ENCODE data around the gene PTN.
"Not testable (repeated sequence)": the region's sequence is repeated elsewhere in the genome, so short reads cannot be mapped to it uniquely, and the experiment has no call there.

Gene PTN

DNA sequence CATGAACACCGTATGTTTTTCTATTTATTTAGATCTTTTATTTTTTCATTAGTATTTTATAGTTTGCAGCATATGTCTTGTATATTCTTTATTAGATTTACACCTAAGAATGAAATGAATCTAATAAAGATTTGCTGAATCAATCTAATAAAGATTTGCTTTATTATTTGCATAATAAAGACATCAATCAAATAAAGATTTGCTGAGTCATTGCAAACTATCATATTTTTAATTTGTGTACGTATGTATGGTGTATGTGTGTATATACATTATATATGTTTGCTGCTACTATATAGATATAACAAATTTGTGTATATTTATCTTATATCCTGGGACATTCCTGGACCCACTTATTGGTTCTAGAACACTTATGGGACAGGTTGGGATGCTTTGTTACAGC is 147.5 kb downstream of the PTN start:
- H2AFZ ChIP-seq (ENCODE audit: low read depth, low read length, severe bottlenecking), result no peak overlapping the region
- H3K27ac ChIP-seq (ENCODE audit: low read depth, low read length), result no peak overlapping the region
- H3F3A ChIP-seq (ENCODE audit: insufficient read depth), result no peaks in the 10 kb centered on the region
- no peak overlapping the region for H3K9ac ChIP-seq (ENCODE audit: low read length)
- no peak overlapping the region for H3K4me2 ChIP-seq (ENCODE audit: low read depth, low read length, poor library complexity, severe bottlenecking)
- no peaks in the 10 kb centered on the region for H3K79me2 ChIP-seq (ENCODE audit: insufficient read depth, low read length)
- TF ChIP-seq, protein P1, sequence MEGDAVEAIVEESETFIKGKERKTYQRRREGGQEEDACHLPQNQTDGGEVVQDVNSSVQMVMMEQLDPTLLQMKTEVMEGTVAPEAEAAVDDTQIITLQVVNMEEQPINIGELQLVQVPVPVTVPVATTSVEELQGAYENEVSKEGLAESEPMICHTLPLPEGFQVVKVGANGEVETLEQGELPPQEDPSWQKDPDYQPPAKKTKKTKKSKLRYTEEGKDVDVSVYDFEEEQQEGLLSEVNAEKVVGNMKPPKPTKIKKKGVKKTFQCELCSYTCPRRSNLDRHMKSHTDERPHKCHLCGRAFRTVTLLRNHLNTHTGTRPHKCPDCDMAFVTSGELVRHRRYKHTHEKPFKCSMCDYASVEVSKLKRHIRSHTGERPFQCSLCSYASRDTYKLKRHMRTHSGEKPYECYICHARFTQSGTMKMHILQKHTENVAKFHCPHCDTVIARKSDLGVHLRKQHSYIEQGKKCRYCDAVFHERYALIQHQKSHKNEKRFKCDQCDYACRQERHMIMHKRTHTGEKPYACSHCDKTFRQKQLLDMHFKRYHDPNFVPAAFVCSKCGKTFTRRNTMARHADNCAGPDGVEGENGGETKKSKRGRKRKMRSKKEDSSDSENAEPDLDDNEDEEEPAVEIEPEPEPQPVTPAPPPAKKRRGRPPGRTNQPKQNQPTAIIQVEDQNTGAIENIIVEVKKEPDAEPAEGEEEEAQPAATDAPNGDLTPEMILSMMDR (IDR thresholded peaks at IDR 0.05; ENCODE audit: insufficient read depth, low read length, poor library complexity, severe bottlenecking), result no peak
- no peak for TF ChIP-seq EZH2phosphoT487 (conservative IDR thresholded peaks at IDR 0.05; ENCODE audit: low read length)
- H3K9me2 ChIP-seq (replicated peaks; ENCODE audit: insufficient read depth, low read length), result no peaks in the 10 kb centered on the region
- no peaks in the 10 kb centered on the region for H3K36me3 ChIP-seq (ENCODE audit: low read length)
- no peak overlapping the region for H3K4me3 ChIP-seq (ENCODE audit: insufficient read depth, low read length, poor library complexity, severe bottlenecking)
- no peaks in the 10 kb centered on the region for H3K27me3 ChIP-seq (ENCODE audit: low read length)
- no peaks in the 10 kb centered on the region for H3K9me3 ChIP-seq (ENCODE audit: insufficient read depth, low read length)
- H4K20me1 ChIP-seq (ENCODE audit: low read depth, low read length), result no peaks in the 10 kb centered on the region

DNA sequence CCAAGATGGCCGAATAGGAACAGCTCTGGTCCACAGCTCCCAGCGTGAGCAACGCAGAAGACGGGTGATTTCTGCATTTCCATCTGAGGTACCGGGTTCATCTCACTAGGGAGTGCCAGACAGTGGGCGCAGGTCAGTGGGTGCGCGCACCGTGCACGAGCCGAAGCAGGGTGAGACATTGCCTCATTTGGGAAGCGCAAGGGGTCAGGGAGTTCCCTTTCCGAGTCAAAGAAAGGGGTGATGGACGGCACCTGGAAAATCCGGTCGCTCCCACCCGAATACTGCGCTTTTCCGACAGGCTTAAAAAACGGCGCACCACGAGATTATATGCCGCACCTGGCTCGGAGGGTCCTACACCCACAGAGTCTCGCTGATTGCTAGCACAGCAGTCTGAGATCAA is 161.9 kb downstream of the PTN start:
- not testable (repeated sequence) for H4K20me1 ChIP-seq (ENCODE audit: low read depth, low read length); H3K4me2 ChIP-seq (ENCODE audit: low read depth, low read length, poor library complexity, severe bottlenecking); H3F3A ChIP-seq (ENCODE audit: insufficient read depth)

More for the DNA sequence above, 161.9 kb downstream of the PTN start:
- not testable (repeated sequence) for H3K9me3 ChIP-seq (ENCODE audit: insufficient read depth, low read length); H3K36me3 ChIP-seq (ENCODE audit: low read length); H3K9ac ChIP-seq (ENCODE audit: low read length); H3K4me3 ChIP-seq (ENCODE audit: insufficient read depth, low read length, poor library complexity, severe bottlenecking); H3K27ac ChIP-seq (ENCODE audit: low read depth, low read length); H3K9me2 ChIP-seq (replicated peaks; ENCODE audit: insufficient read depth, low read length); H3K79me2 ChIP-seq (ENCODE audit: insufficient read depth, low read length); H2AFZ ChIP-seq (ENCODE audit: low read depth, low read length, severe bottlenecking); H3K27me3 ChIP-seq (ENCODE audit: low read length)

Measured in SU-DHL-6 (cell line).